ENCODE data around the gene RAB29.
A peak's percentile ranks its signal among the peaks of the same experiment; 100 is the strongest.

RAB29 gene

GRCh38 chr1:205794011-205794730, 18.9 kb upstream of the RAB29 start:
- DNase-seq (ENCODE audit: low read depth) = no peak

GRCh38 chr1:205792961-205793673, 17.8 kb upstream of the RAB29 start:
- no peak for DNase-seq (ENCODE audit: low read depth)

GRCh38 chr1:205792481-205792881, 17.2 kb upstream of the RAB29 start:
- DNase-seq (ENCODE audit: low read depth) = no peak

- DNase-seq (ENCODE audit: low read depth) = no peak
These were observed 16.4 kb upstream of the RAB29 start for GRCh38 chr1:205791568-205792180.

GRCh38 chr1:205787287-205787916, 12.1 kb upstream of the RAB29 start:
- no peak for DNase-seq (ENCODE audit: low read depth)

- DNase-seq (ENCODE audit: low read depth) = no peak
These were observed 11.3 kb upstream of the RAB29 start for GRCh38 chr1:205786601-205787000.

GRCh38 chr1:205785446-205785845, 10.2 kb upstream of the RAB29 start:
- DNase-seq (ENCODE audit: low read depth) = no peak

- DNase-seq (ENCODE audit: low read depth) = no peak
These were observed 8.6 kb upstream of the RAB29 start for GRCh38 chr1:205783904-205784303.

- no peak for DNase-seq (ENCODE audit: low read depth)
These were observed 8.1 kb upstream of the RAB29 start for GRCh38 chr1:205783433-205783795.

GRCh38 chr1:205782627-205783432, 7.5 kb upstream of the RAB29 start:
- DNase-seq (ENCODE audit: low read depth) = no peak

- DNase-seq (ENCODE audit: low read depth) = no peak
These were observed 5.1 kb upstream of the RAB29 start for GRCh38 chr1:205780335-205780734.

GRCh38 chr1:205777994-205778393, 2.7 kb upstream of the RAB29 start:
- DNase-seq (ENCODE audit: low read depth) = peak; percentile 45

- DNase-seq (ENCODE audit: low read depth) = no peak
These were observed 405 bp upstream of the RAB29 start for GRCh38 chr1:205775717-205776056.

- no peak for DNase-seq (ENCODE audit: low read depth)
These were observed 876 bp downstream of the RAB29 start for GRCh38 chr1:205774198-205775014.

- DNase-seq (ENCODE audit: low read depth) = no peak
These were observed 2.7 kb downstream of the RAB29 start for GRCh38 chr1:205772607-205773032.

GRCh38 chr1:205770618-205771017, 4.7 kb downstream of the RAB29 start:
- DNase-seq (ENCODE audit: low read depth) = no peak

- no peak for DNase-seq (ENCODE audit: low read depth)
These were observed 5.5 kb downstream of the RAB29 start for GRCh38 chr1:205769641-205770365.

GRCh38 chr1:205767248-205767647, 8.0 kb downstream of the RAB29 start:
- no peak for DNase-seq (ENCODE audit: low read depth)

- DNase-seq (ENCODE audit: low read depth) = no peak
These were observed 8.7 kb downstream of the RAB29 start for GRCh38 chr1:205766570-205766969.

- DNase-seq (ENCODE audit: low read depth) = no peak
These were observed 9.2 kb downstream of the RAB29 start for GRCh38 chr1:205766038-205766437.

GRCh38 chr1:205764578-205764977, 10.7 kb downstream of the RAB29 start:
- no peak for DNase-seq (ENCODE audit: low read depth)

Data from CMK (cell line).